A549 (cell line): Measurements from ENCODE around the gene TMEM183A. TPM values are rescaled to one million over a fixed set of nuclear protein-coding genes. Genes with fewer than 3 reads are reported as not detected.

Experiments used
- ATAC-seq, 2 experiments: fragments of 200-7000 bp in 1 of 2; fragments of >200 bp in 1 of 2; cut with Nextera tagmentation in 1 of 2; cut with Tn5 transposase in 1 of 2; 3 replicates each; pipeline versions ENCODE4 v1.8.0 to v1.9.1; 2018 to 2020; ENCODE audit warnings: mild to moderate bottlenecking in 1 of 2, moderate library complexity in 1 of 2
- CTCF ChIA-PET: fragments of 300-600 bp; sonication (Branson Sonifier 250); formaldehyde crosslinking; extraction: SDS; loops from one replicate; lab custom pipeline; 2021; ENCODE audit warnings: antibody characterized with exemption, inconsistent platforms; lab: Yijun Ruan, JAX
- POLR2A ChIA-PET: fragments of 350-600 bp; formaldehyde crosslinking; extraction: SDS; loops from one replicate; lab custom pipeline; 2021; ENCODE audit warnings: antibody characterized with exemption, inconsistent platforms; lab: Yijun Ruan, JAX
- DNase-seq, 2 experiments: peaks; one replicate each; pipeline versions ENCODE4 v3.0.0 to v3.0.0-alpha.2; 2011 to 2016; ENCODE audit warnings: low read depth in 1 of 2, low spot score in 1 of 2
- FAIRE-seq: peaks from 2 replicates; lab custom pipeline; 2011; peaks lifted over from hg19 to GRCh38; lab: Jason Lieb, UNC
- H3K27ac ChIP-seq, 2 experiments: fragments of >200 bp; sonication (Bioruptor Twin); formaldehyde crosslinking; 3 replicates each; pipeline ENCODE4 v1.5.1; 2016 to 2017
- H3K4me1 ChIP-seq: fragments of >200 bp; sonication (Bioruptor Twin); formaldehyde crosslinking; 3 replicates; pipeline ENCODE4 v1.6.1; 2016
- H3K4me2 ChIP-seq: fragments of >200 bp; sonication (Bioruptor Twin); formaldehyde crosslinking; 3 replicates; pipeline ENCODE4 v1.6.1; 2016
- H3K4me3 ChIP-seq: fragments of >200 bp; sonication (Bioruptor Twin); formaldehyde crosslinking; 3 replicates; pipeline ENCODE4 v1.5.1; 2016
- H3K9me3 ChIP-seq: fragments of >200 bp; sonication (Bioruptor Twin); formaldehyde crosslinking; 3 replicates; pipeline ENCODE4 v1.6.1; 2016
- ATOH8 ChIP-seq: fragments of 250-450 bp; sonication (Bioruptor Pico); IDR thresholded peaks from 2 replicates; pipeline ENCODE4 v1.5.0; 2020; ENCODE audit warnings: low read depth, mild to moderate bottlenecking, moderate library complexity
- CBX2 ChIP-seq: fragments of 200-600 bp; sonication (generic); IDR thresholded peaks from 2 replicates; pipeline ENCODE4 v1.6.1; 2016; ENCODE audit warnings: low read depth, mild to moderate bottlenecking, borderline replicate concordance
- CTCF ChIP-seq: fragments of >200 bp; sonication (Bioruptor Twin); formaldehyde crosslinking; IDR thresholded peaks from 3 replicates; pipeline ENCODE4 v1.5.1; 2016
- EHF ChIP-seq: fragments of 250-450 bp; sonication (Bioruptor Pico); IDR thresholded peaks from 2 replicates; pipeline ENCODE4 v1.5.0; 2020; ENCODE audit warnings: mild to moderate bottlenecking
- EHMT2 ChIP-seq: fragments of 200-600 bp; sonication (generic); IDR thresholded peaks from 2 replicates; pipeline ENCODE4 v1.6.1; 2016; ENCODE audit warnings: antibody characterized with exemption, low read depth, mild to moderate bottlenecking, moderate library complexity
- ELK1 ChIP-seq: fragments of 150-350 bp; IDR thresholded peaks from 2 replicates; pipeline ENCODE4 v1.6.1; 2014; ENCODE audit warnings: low read depth, mild to moderate bottlenecking, low read length
- ESRRA ChIP-seq: fragments of 150-350 bp; IDR thresholded peaks from 2 replicates; pipeline ENCODE4 v1.6.1; 2014; ENCODE audit warnings: mild to moderate bottlenecking, low read length, borderline replicate concordance
- GATA3 ChIP-seq: IDR thresholded peaks from 2 replicates; pipeline ENCODE4 v1.6.1; 2012; ENCODE audit warnings: borderline replicate concordance
- HDAC2 ChIP-seq: fragments of 200-600 bp; sonication (generic); IDR thresholded peaks from 2 replicates; pipeline ENCODE4 v1.6.1; 2016
- HES2 ChIP-seq: fragments of >200 bp; sonication (Bioruptor Twin); formaldehyde crosslinking; IDR thresholded peaks from 2 replicates; pipeline ENCODE4 v1.6.1; 2016
- HOXA7 ChIP-seq: fragments of 250-450 bp; sonication (Bioruptor Pico); IDR thresholded peaks from 2 replicates; pipeline ENCODE4 v1.5.0; 2020; ENCODE audit warnings: mild to moderate bottlenecking, moderate library complexity
- HOXB5 ChIP-seq: fragments of 250-450 bp; sonication (Bioruptor Pico); IDR thresholded peaks from 2 replicates; pipeline ENCODE4 v1.5.0; 2020; ENCODE audit warnings: mild to moderate bottlenecking, moderate library complexity
- JUNB ChIP-seq: fragments of >200 bp; sonication (Bioruptor Twin); formaldehyde crosslinking; IDR thresholded peaks from 2 replicates; pipeline ENCODE4 v1.6.1; 2016
- KDM1A ChIP-seq: fragments of 200-600 bp; sonication (generic); IDR thresholded peaks from 2 replicates; pipeline ENCODE4 v1.6.1; 2016; ENCODE audit warnings: low read depth, mild to moderate bottlenecking
- KDM5A ChIP-seq: fragments of 200-600 bp; sonication (generic); IDR thresholded peaks from 2 replicates; pipeline ENCODE4 v1.6.1; 2016; ENCODE audit warnings: antibody characterized with exemption, mild to moderate bottlenecking
- MAFK ChIP-seq: fragments of 450-650 bp; IDR thresholded peaks from 2 replicates; pipeline ENCODE4 v1.6.1; 2014; ENCODE audit not compliant: partially characterized antibody
- NFE2L2 ChIP-seq: fragments of 150-350 bp; conservative IDR thresholded peaks from 2 replicates; pipeline ENCODE4 v1.6.1; 2014; ENCODE audit warnings: low read length
- PHF8 ChIP-seq: fragments of 200-600 bp; sonication (generic); IDR thresholded peaks from 2 replicates; pipeline ENCODE4 v1.6.1; 2016; ENCODE audit warnings: low read depth, mild to moderate bottlenecking, antibody characterized with exemption, moderate library complexity, borderline replicate concordance
- POLR2AphosphoS2 ChIP-seq: conservative IDR thresholded peaks from 2 replicates; pipeline ENCODE4 v1.6.1; 2012; ENCODE audit warnings: low read length, improper control_type of control experiment, inconsistent platforms
- RAD21 ChIP-seq, 2 experiments: fragments of >200 bp in 1 of 2; sonication (Bioruptor Twin) in 1 of 2; formaldehyde crosslinking in 1 of 2; IDR thresholded peaks in 1 of 2; conservative IDR thresholded peaks in 1 of 2; 2 replicates in 1 of 2; 3 replicates in 1 of 2; pipeline ENCODE4 v1.6.1; 2012 to 2018; ENCODE audit warnings: inconsistent platforms in 1 of 2
- RARB ChIP-seq: fragments of 250-450 bp; sonication (Bioruptor Pico); IDR thresholded peaks from 2 replicates; pipeline ENCODE4 v1.8.0; 2021; ENCODE audit warnings: mild to moderate bottlenecking, moderate library complexity
- RFX5 ChIP-seq: fragments of 450-650 bp; IDR thresholded peaks from 2 replicates; pipeline ENCODE4 v1.7.1; 2014; ENCODE audit warnings: antibody characterized with exemption, mild to moderate bottlenecking, moderate library complexity
- TFCP2L1 ChIP-seq: fragments of 250-450 bp; sonication (Bioruptor Pico); IDR thresholded peaks from 2 replicates; pipeline ENCODE4 v1.5.0; 2021; ENCODE audit warnings: mild to moderate bottlenecking
- USF2 ChIP-seq: fragments of 450-650 bp; IDR thresholded peaks from 2 replicates; pipeline ENCODE4 v1.6.1; 2014; ENCODE audit warnings: antibody characterized with exemption
- ZC3H11A ChIP-seq: fragments of 450-650 bp; IDR thresholded peaks from 2 replicates; pipeline ENCODE4 v1.6.1; 2014; ENCODE audit warnings: antibody characterized with exemption, mild to moderate bottlenecking
- ZNF302 ChIP-seq: fragments of 250-450 bp; sonication (Bioruptor Pico); IDR thresholded peaks from 2 replicates; pipeline ENCODE4 v1.9.0; 2021; ENCODE audit warnings: inconsistent platforms, mild to moderate bottlenecking, moderate library complexity
- WGBS: methylation state at CpG from one replicate; pipeline ENCODE4 v1.1.6; 2017; ENCODE audit errors: missing lambda C conversion rate; 5-methylcytosine and 5-hydroxymethylcytosine counted together
- polyA plus RNA-seq, 4 experiments: library from polyadenylated mRNA; depleted of rRNA in 3 of 4; stranded (reverse); fragments of >200 nt; fragmentation: RNase III in 1 of 4; extraction: RNeasy Plus Mini Kit Qiagen cat#74134 plus additional on column Dnase treatment in 1 of 4; gene quantifications; 2 replicates in 3 of 4; 3 replicates in 1 of 4; pipeline ENCODE4 v1.2.3, GENCODE V29; 2011 to 2017

Gene TMEM183A
- polyA plus RNA-seq, 2 of the 4 experiments (the other 2 are of a cell fraction) = 48.4 to 114 TPM

GRCh38 chr1:202987922-202988583, 19.1 kb upstream of the TMEM183A start:
- ChIA-PET CTCF (interaction anchor here (0.6 to 3.3 kb wide), 7 partner anchors 9 to 268 kb away, joined by 3 to 28 read pairs (median 5); partner anchors contain the start of gene TMEM183A), POLR2A (no interaction called here)
- no peak for DNase-seq
- H3K27ac ChIP-seq = no peak overlapping the region
- H3K4me1 ChIP-seq = no peaks in the 10 kb centered on the region
- no peak for FAIRE-seq
- WGBS = 78% methylated on average over 5 of the region's 5 CpGs
- ATAC-seq = no peak; a peak in 1 of 6 replicates
- no peak overlapping the region for H3K4me3 ChIP-seq
- no peak overlapping the region for H3K4me2 ChIP-seq
- TF ChIP-seq EHMT2 (no peak), ZNF302 (CRISPR knock-in tag) (no peak), KDM1A (no peak), ZC3H11A (no peak), ATOH8 (CRISPR knock-in tag) (no peak), CBX2 (no peak), HDAC2 (no peak), GATA3 (no peak), ELK1 (no peak), JUNB (no peak), CTCF (no peak), MAFK (no peak), HOXA7 (CRISPR knock-in tag) (no peak), USF2 (no peak), PHF8 (no peak), ESRRA (no peak), EHF (CRISPR knock-in tag) (no peak), POLR2AphosphoS2 (no peak), RAD21 (conservative IDR thresholded peaks at IDR 0.05 in 1 of 2, IDR thresholded peaks at IDR 0.05 in 1 of 2) (no peak), HOXB5 (CRISPR knock-in tag) (no peak)
- no peaks in the 10 kb centered on the region for H3K9me3 ChIP-seq

- no peak for FAIRE-seq
- 77% methylated on average over 2 of the region's 2 CpGs for WGBS
- TF ChIP-seq RARB (CRISPR knock-in tag) (no peak), TFCP2L1 (CRISPR knock-in tag) (no peak), NFE2L2 (no peak), HES2 (no peak), JUNB (no peak), MAFK (no peak), KDM5A (no peak), RFX5 (no peak)
- TF ChIP-seq, all 56 proteins: peak for 0
- ATAC-seq (no peak), DNase-seq (no peak)
- POLR2A ChIA-PET = no interaction called here
- no peaks in the 10 kb centered on the region for H3K4me1 ChIP-seq
- no peak overlapping the region for H3K4me2 ChIP-seq
- no peak overlapping the region for H3K4me3 ChIP-seq
- CTCF ChIA-PET = interaction anchor here (0.7 to 2.5 kb wide), 7 partner anchors 9 to 812 kb away, joined by 3 to 18 read pairs (median 4); no protein-coding TSS in a partner anchor
- no peaks in the 10 kb centered on the region for H3K9me3 ChIP-seq
- H3K27ac ChIP-seq = no peak overlapping the region
Observed at GRCh38 chr1:202989879-202990278, 17.3 kb upstream of the TMEM183A start.
